HCT116 (cell line): ENCODE results near the gene ECEL1.

ENCODE experiments used
- EGR1 ChIP-seq: IDR thresholded peaks from 2 replicates; pipeline ENCODE4 v1.6.1; 2012; ENCODE audit warnings: low read depth
- EZH2 ChIP-seq: fragments of 200-600 bp; sonication (generic); IDR thresholded peaks from 2 replicates; pipeline ENCODE4 v1.6.1; 2017; ENCODE audit warnings: antibody characterized with exemption, mixed run types
- JUND ChIP-seq: IDR thresholded peaks from 2 replicates; pipeline ENCODE4 v1.6.1; 2012
- POLR2A ChIP-seq: IDR thresholded peaks from 2 replicates; pipeline ENCODE4 v1.7.0; 2011; ENCODE audit warnings: borderline replicate concordance; ENCODE audit not compliant: insufficient read depth, insufficient read length; ENCODE audit errors: extremely low read depth
- POLR2AphosphoS5 ChIP-seq: IDR thresholded peaks from 2 replicates; pipeline ENCODE4 v1.6.1; 2011; ENCODE audit warnings: mild to moderate bottlenecking, low read depth, low read length, moderate library complexity
- YY1 ChIP-seq: IDR thresholded peaks from 2 replicates; pipeline ENCODE4 v1.6.1; 2011; ENCODE audit warnings: low read length, low read depth, moderate library complexity, mild to moderate bottlenecking; ENCODE audit not compliant: insufficient replicate concordance; ENCODE audit errors: extremely low read depth
- ZNF274 ChIP-seq: fragments of 200-500 bp; sonication (Bioruptor generic); IDR thresholded peaks from 2 replicates; pipeline ENCODE4 v1.6.1; 2014; ENCODE audit warnings: mild to moderate bottlenecking, low read depth, low read length, inconsistent platforms
- TF ChIP-seq, protein P1 (sequence below), 3 experiments: fragments of 200-600 bp in 1 of 3; sonication (generic) in 1 of 3; IDR thresholded peaks in 2 of 3; conservative IDR thresholded peaks in 1 of 3; 2 replicates each; pipeline ENCODE4 v1.5.1; 2012 to 2017; ENCODE audit warnings: low read depth in 2 of 3, low read length in 2 of 3, antibody characterized with exemption in 1 of 3, borderline replicate concordance in 1 of 3, control low read depth in 1 of 3, mild to moderate bottlenecking in 1 of 3, mixed read lengths in 1 of 3, mixed run types in 1 of 3, moderate library complexity in 1 of 3; ENCODE audit not compliant: insufficient read depth in 1 of 3

DNA sequence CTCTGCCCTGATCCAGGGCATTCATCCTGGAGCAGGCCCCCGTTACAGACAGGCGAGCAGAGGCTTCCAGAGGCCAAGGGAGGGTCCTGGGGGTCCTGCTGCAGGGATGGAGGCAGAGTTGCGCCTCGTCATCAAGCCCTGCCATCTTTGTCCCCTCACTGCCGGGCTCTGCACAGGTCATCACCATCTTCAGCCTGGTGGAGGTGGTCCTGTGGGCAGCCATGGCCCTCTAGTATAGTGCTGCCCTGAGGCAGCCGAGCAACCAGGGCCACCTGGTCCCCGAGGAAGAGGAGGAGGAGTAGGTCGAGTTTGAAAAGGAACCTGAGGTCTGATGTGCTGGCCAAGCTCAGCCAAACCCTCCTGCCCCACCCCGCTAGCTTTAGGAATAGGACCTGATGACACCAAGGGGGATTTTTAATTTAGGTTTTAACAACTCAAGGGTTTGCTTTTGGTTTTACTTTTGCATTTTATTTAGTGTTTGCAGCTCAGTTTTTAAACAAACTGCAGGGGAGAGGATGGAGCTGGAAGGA is 40.5 kb downstream of the ECEL1 start:
- TF ChIP-seq POLR2AphosphoS5 (no peak), EZH2 (no peak), POLR2A (no peak), JUND (no peak), EGR1 (no peak), ZNF274 (no peak), YY1 (no peak)
- TF ChIP-seq, protein P1, sequence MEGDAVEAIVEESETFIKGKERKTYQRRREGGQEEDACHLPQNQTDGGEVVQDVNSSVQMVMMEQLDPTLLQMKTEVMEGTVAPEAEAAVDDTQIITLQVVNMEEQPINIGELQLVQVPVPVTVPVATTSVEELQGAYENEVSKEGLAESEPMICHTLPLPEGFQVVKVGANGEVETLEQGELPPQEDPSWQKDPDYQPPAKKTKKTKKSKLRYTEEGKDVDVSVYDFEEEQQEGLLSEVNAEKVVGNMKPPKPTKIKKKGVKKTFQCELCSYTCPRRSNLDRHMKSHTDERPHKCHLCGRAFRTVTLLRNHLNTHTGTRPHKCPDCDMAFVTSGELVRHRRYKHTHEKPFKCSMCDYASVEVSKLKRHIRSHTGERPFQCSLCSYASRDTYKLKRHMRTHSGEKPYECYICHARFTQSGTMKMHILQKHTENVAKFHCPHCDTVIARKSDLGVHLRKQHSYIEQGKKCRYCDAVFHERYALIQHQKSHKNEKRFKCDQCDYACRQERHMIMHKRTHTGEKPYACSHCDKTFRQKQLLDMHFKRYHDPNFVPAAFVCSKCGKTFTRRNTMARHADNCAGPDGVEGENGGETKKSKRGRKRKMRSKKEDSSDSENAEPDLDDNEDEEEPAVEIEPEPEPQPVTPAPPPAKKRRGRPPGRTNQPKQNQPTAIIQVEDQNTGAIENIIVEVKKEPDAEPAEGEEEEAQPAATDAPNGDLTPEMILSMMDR (IDR thresholded peaks at IDR 0.05 in 2 of 3, conservative IDR thresholded peaks at IDR 0.05 in 1 of 3; ENCODE audit: borderline replicate concordance in 1 of 3, insufficient read depth in 1 of 3, low read depth in 2 of 3, low read length in 2 of 3): no peak
